SHP77 (cell line): ENCODE data around the gene PIAS4.

Experiments used
- DNase-seq, 2 experiments: peaks; one replicate each; lab custom pipeline; 2025; lab: John Stamatoyannopoulos, UW

PIAS4 gene

GRCh38 chr19:4023600-4024398 is 16.3 kb downstream of the PIAS4 start:
- DNase-seq, result no peak

DNA sequence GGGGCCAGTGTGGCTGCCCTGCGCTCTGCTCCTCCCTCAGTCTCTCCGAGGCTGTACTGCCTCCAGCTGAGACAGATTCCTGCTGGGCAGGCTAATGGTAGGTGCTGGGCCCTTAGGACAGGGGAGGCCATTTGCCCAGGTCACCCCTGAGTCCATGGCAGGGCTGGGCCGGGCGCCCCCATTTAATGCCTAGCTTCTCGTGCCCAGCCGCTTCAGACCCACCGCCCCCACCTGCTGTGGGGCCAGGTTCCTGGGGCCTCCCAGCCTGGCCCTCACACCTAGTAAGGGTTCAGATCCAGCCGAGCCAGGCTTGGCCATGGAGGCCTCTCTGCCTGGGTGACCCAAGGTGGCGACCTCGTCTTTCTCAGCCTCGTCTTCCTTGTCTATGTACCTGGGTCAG is 17.8 kb downstream of the PIAS4 start:
- no peak for DNase-seq

DNA sequence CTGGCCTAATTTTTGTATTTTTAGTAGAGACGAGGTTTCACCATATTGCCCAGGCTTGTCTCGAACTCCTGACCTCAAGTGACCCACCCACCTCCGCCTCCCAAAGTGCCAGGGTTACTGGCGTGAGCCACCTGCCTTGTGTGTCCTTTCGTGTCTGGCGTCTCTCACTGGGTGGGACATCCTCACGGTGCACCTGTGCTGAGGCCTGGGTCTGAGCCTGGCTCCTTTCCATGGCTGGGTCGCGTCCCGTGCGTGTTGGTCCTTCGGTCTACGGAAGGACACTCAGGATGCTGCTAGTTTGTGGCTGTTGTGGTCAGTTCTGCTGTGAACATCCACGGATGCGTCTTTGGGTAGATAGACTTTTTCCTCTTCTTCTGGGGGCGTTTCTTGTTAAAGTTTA is 19.6 kb downstream of the PIAS4 start:
- no peak for DNase-seq

DNA sequence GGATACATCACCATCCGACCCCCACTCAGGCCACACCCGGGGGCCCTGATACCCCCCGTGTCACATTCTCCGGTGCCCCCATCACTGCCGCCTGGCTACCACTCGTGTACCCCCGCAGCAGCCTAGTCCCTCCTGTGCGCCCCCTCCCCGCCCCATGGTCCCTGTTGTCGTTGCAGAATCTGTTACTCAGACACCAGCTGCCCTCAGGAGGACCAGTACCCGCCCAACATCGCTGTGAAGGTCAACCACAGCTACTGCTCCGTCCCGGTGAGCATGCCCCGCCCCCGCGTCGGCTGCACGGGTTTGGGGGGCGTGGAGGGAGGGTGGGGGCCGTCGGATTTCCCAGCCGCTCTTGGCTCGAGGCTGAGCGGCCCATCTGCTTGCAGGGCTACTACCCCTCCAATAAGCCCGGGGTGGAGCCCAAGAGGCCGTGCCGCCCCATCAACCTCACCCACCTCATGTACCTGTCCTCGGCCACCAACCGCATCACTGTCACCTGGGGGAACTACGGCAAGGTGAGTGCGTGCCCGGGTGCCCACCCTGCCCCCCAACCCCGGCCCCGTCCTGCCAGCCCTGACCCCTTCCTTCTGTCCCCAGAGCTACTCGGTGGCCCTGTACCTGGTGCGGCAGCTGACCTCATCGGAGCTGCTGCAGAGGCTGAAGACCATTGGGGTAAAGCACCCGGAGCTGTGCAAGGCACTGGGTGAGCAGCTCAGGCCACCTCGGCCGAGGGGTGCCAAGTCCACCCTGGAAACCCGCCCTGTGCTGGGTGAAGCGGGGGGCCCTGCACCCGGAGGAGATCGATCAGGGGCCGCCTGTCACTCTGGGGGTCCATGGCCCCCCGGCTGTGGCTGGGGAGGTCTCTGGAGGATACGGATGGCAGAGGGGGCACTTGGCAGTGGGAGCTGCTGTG is 21.1 kb downstream of the PIAS4 start:
- no peak for DNase-seq

DNA sequence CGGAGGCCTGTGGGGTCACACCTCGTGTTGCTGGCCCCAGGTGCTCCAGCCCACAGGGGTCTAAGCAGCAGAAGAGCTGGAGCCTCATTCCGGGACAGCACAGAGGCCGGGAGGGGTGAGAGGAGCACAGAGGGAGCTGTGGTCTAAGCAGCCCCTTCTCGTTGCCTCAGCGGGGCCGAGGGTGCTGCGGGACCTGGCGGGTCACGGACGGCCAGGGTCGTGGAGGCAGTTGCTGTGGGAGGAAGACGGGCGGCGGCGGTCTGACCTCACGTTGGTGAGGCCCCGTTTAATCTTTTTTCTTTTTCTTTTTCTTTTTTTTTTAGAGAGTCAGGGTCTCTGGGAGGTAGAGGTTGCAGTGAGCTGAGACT is 21.7 kb downstream of the PIAS4 start:
- no peak for DNase-seq

- no peak for DNase-seq
Observed at GRCh38 chr19:4030552-4030951, 23.0 kb downstream of the PIAS4 start.

DNA sequence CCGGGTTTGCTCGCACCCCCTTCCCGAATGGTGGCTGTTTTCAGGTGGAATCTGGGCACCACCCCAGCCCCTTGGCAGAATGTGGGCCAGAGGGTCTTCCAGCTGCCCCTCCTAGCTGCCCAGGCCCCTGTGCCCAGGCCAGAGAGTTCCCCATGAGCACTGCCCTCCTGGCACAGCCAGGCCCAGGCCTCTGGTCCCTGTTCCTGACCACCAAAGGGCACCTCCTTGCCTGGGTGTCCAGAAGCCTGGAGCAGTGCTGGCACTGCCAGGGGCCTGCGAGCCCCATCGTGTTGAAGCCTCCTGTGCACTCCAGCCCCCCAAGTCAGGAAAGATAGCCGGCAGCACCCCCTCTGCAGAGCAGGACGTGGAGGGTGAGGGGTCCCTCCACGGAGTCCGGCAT is 23.4 kb downstream of the PIAS4 start:
- no peak for DNase-seq

- no peak for DNase-seq
Observed at GRCh38 chr19:4031420-4031819, 23.9 kb downstream of the PIAS4 start.

GRCh38 chr19:4032436-4032835 is 24.9 kb downstream of the PIAS4 start:
- DNase-seq, result no peak

DNA sequence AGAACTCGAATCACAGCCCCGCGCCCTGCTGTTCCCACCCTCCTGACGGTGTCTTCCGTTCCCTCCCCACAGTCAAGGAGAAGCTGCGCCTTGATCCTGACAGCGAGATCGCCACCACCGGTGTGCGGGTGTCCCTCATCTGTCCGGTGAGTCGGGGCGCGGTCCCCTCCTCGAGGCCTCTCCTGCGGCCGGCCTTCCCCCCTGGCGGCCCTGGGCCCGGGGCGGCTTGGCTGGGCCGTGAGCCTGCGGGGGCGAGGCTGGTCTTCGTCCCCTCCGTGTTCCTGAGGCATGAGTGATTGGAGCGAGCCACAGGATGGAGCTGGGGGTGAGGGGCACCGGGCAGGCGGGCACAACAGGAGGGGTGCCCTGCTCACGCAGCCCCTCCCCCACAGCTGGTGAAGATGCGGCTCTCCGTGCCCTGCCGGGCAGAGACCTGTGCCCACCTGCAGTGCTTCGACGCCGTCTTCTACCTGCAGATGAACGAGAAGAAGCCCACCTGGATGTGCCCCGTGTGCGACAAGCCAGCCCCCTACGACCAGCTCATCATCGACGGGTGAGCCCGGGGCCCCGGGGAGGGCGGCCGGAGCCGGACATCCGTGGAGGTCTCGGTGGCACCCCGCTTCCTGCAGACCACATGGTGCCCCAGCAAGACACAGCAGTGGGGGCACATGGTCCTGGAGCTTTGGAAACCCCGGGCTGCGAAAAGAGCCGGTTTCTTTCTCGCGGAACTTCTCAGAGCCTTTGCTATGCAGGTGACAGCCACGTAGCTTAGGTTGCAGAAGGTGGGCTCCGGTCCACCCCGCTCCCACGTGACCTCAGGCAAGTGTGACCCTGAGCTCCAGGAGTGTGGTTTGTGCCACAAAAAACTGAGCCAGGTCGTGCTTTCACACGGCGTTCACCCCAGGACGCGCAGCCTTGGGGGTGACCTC is 25.8 kb downstream of the PIAS4 start:
- no peak for DNase-seq

DNA sequence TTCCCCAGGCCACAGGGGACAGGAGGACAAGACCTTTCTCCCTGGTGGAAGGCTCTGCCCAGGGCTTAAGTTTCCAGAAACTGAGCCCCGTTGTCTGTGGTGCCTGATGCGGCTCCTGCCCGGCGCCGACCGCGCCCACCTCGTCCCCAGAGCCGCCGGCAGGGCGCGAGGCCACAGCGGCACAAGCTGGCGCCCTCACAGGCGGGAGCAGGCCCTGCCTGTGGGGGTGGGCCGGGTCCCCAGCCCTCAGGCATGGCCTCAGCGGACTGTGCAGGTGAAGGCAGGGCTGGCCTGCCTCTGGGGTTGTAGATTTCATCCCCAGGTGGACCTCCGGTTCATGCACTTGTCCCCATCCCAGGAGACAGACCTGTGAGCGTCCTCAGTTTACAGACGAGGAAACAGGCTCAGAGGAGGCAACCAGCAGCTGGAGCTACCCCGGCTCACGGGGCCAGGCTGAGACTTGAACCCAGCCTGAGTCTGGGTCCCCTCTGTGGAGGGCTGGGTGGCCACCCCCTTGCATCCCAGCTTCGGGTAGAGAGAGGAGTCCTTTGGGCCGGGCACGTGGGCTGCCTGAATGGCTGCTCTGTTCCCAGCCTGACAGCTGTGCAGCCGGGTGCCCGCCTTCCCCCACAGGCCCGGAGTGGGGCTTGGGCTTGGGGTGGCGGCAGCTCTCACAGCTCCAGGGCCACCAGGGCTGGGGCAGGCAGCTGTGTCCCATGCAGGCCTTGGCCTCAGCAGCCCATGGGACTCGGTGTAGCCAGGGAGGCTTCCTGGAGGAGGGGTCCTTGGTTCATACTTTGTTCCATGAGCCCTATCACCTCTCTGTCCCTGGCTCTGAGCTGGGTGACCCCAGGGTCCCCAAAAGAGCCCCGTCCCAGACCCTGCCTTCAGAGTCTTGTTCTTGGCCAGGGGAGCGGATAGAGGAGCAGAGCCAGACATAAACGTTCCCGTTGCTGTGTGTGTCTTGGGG is 26.8 kb downstream of the PIAS4 start:
- no peak for DNase-seq

GRCh38 chr19:4035018-4035566 is 27.6 kb downstream of the PIAS4 start:
- DNase-seq, result no peak

- no peak for DNase-seq
Observed at GRCh38 chr19:4035582-4035981, 28.0 kb downstream of the PIAS4 start.

GRCh38 chr19:4036576-4037300 is 29.2 kb downstream of the PIAS4 start:
- no peak for DNase-seq

GRCh38 chr19:4037301-4037949 is 29.9 kb downstream of the PIAS4 start:
- DNase-seq, result no peak

- DNase-seq, result no peak
Observed at GRCh38 chr19:4038057-4038456, 30.5 kb downstream of the PIAS4 start.

- DNase-seq, result no peak
Observed at GRCh38 chr19:4038661-4039423, 31.3 kb downstream of the PIAS4 start.

DNA sequence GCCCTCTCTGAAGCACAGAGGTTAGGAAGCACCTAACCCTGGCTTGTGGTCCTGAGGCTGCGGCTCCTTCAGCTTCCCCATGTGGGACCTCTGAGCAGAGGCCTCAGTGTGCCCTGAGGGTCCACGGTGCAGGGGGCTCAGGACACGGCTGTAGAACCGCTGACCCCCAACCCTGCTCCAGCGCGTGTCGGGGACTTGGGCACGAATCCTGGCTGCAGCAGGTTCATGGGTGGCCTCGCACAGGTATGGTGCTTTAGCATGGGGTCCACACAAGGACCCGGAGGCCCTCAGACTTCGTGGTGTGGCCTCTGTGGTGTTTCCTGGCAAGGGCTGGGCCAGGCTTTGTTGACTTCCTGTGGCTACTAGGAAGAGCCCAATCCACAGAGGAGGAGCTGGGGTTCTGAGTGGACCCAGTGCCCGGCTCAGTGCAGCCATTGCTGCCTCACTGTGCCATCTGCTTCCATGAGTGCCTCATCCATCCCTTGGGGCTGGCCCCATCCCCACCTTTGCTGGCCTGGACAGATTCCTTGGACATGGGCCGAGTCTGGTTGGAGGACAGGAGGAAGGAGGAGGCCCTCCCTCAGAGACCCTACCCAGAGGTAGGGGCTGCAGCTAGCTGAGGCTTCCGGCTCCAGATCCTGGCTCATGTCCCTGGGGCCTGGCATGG is 34.7 kb downstream of the PIAS4 start:
- no peak for DNase-seq
